HepG2 (cell line): Measurements from ENCODE around the gene CERS4. TPM values are rescaled to one million over a fixed set of nuclear protein-coding genes. Genes with fewer than 3 reads are reported as not detected.

Experiments used
- ATAC-seq: fragments of 200-7000 bp; cut with Tn5 transposase; 3 replicates; pipeline ENCODE4 v1.9.1; 2020; ENCODE audit warnings: mild to moderate bottlenecking, moderate library complexity
- BruUV-seq: library from RNA; stranded (reverse); fragments of 400-500 nt; replicated peaks from 2 replicates; lab custom pipeline; 2021; lab: Mats Ljungman, UMichigan
- CTCF ChIA-PET: fragments of 300-600 bp; formaldehyde crosslinking; extraction: SDS; loops from one replicate; lab custom pipeline; 2021; ENCODE audit warnings: low total read pairs, inconsistent platforms, low intra/inter-chr PET ratio; lab: Yijun Ruan, JAX
- POLR2A ChIA-PET: fragments of 350-600 bp; sonication (Branson Sonifier 250); formaldehyde crosslinking; loops from one replicate; lab custom pipeline; 2020; ENCODE audit warnings: antibody characterized with exemption, inconsistent platforms; lab: Yijun Ruan, JAX
- DNase-seq: peaks from one replicate; pipeline ENCODE4 v3.0.0-alpha.2; 2015; ENCODE audit warnings: low spot score
- FAIRE-seq: peaks from 3 replicates; lab custom pipeline; 2011; peaks lifted over from hg19 to GRCh38; lab: Jason Lieb, UNC
- H2AFZ ChIP-seq: one replicate; pipeline ENCODE4 v1.6.1; 2011; ENCODE audit warnings: low read length, inconsistent platforms
- H3K27ac ChIP-seq: fragments of 300-600 bp; 3 replicates; pipeline ENCODE4 v1.8.0; 2011; ENCODE audit warnings: mixed run types, mild to moderate bottlenecking, mixed read lengths, low read length, inconsistent platforms; ENCODE audit not compliant: insufficient read depth; ENCODE audit errors: extremely low read length
- H3K27me3 ChIP-seq, 2 experiments: fragments of 200-600 bp in 1 of 2; 2 replicates in 1 of 2; 3 replicates in 1 of 2; pipeline versions ENCODE4 v1.6.0 to v1.8.0; 2011; ENCODE audit warnings: low read length in 2 of 2, mild to moderate bottlenecking in 2 of 2, moderate library complexity in 2 of 2, inconsistent platforms in 1 of 2; ENCODE audit not compliant: insufficient read depth in 2 of 2, control insufficient read depth in 1 of 2
- H3K36me3 ChIP-seq, 2 experiments: fragments of 200-600 bp in 1 of 2; replicated peaks in 1 of 2; 2 replicates in 1 of 2; 3 replicates in 1 of 2; pipeline versions ENCODE4 v1.5.1 to v1.8.0; 2011; ENCODE audit warnings: low read length in 2 of 2, inconsistent platforms in 1 of 2; ENCODE audit not compliant: insufficient read depth in 2 of 2, control insufficient read depth in 1 of 2
- H3K4me1 ChIP-seq: 2 replicates; pipeline ENCODE4 v1.5.1; 2012; ENCODE audit warnings: low read length, inconsistent platforms; ENCODE audit not compliant: insufficient read depth
- H3K4me2 ChIP-seq: 2 replicates; pipeline ENCODE4 v1.6.0; 2011; ENCODE audit warnings: low read depth, low read length, inconsistent platforms
- H3K4me3 ChIP-seq, 3 experiments: fragments of 200-600 bp in 1 of 3; sonication (generic), shearing (Covaris generic) in 1 of 3; replicated peaks in 1 of 3; 2 replicates each; pipeline ENCODE4 v1.5.1; 2011 to 2016; ENCODE audit warnings: low read length in 3 of 3, inconsistent platforms in 2 of 3, low read depth in 2 of 3, mild to moderate bottlenecking in 2 of 3, control low read depth in 1 of 3, mixed read lengths in 1 of 3; ENCODE audit not compliant: insufficient read depth in 1 of 3
- H3K79me2 ChIP-seq: one replicate; pipeline ENCODE4 v1.6.1; 2011; ENCODE audit warnings: low read length, inconsistent platforms; ENCODE audit not compliant: insufficient read depth
- H3K9ac ChIP-seq: 2 replicates; pipeline ENCODE4 v1.6.0; 2011; ENCODE audit warnings: mild to moderate bottlenecking, low read depth, low read length, inconsistent platforms; ENCODE audit not compliant: insufficient read depth
- H3K9me3 ChIP-seq: 2 replicates; pipeline ENCODE4 v1.5.1; 2012; ENCODE audit warnings: mild to moderate bottlenecking, low read length
- H4K20me1 ChIP-seq: 2 replicates; pipeline ENCODE4 v1.6.0; 2011; ENCODE audit warnings: inconsistent platforms, mild to moderate bottlenecking, low read length, moderate library complexity; ENCODE audit not compliant: insufficient read depth
- GZF1 ChIP-seq: sonication (generic); formaldehyde crosslinking; IDR thresholded peaks from 2 replicates; pipeline ENCODE4 v1.5.1; 2020; ENCODE audit warnings: mild to moderate bottlenecking, missing genetic modification reagents
- KDM2A ChIP-seq: sonication (generic); formaldehyde crosslinking; IDR thresholded peaks from 2 replicates; pipeline ENCODE4 v1.4.0; 2020; ENCODE audit warnings: low read depth, missing genetic modification reagents, borderline replicate concordance
- LBX2 ChIP-seq: sonication (generic); formaldehyde crosslinking; IDR thresholded peaks from 2 replicates; pipeline ENCODE4 v1.5.0; 2020; ENCODE audit warnings: missing genetic modification reagents, mild to moderate bottlenecking, borderline replicate concordance
- NFE2L2 ChIP-seq: fragments of 150-350 bp; IDR thresholded peaks from 2 replicates; pipeline ENCODE4 v1.6.1; 2014; ENCODE audit warnings: low read length
- NR3C1 ChIP-seq: sonication (generic); formaldehyde crosslinking; IDR thresholded peaks from 2 replicates; pipeline ENCODE4 v1.4.0; 2020; ENCODE audit warnings: missing genetic modification reagents
- SIX1 ChIP-seq: sonication (generic); formaldehyde crosslinking; IDR thresholded peaks from 2 replicates; pipeline ENCODE4 v1.4.0; 2020; ENCODE audit warnings: missing genetic modification reagents, borderline replicate concordance
- ZBTB2 ChIP-seq: sonication (generic); formaldehyde crosslinking; IDR thresholded peaks from 2 replicates; pipeline ENCODE4 v1.8.0; 2022; ENCODE audit warnings: low read depth, missing genetic modification reagents
- ZNF230 ChIP-seq: sonication (generic); formaldehyde crosslinking; IDR thresholded peaks from 2 replicates; pipeline ENCODE4 v1.4.0; 2020; ENCODE audit warnings: mild to moderate bottlenecking, missing genetic modification reagents
- ZNF292 ChIP-seq: sonication (generic); formaldehyde crosslinking; IDR thresholded peaks from 2 replicates; pipeline ENCODE4 v1.8.1; 2022; ENCODE audit warnings: mild to moderate bottlenecking, low read depth, missing genetic modification reagents, borderline replicate concordance
- ZNF296 ChIP-seq: sonication (generic); formaldehyde crosslinking; conservative IDR thresholded peaks from 2 replicates; pipeline ENCODE4 v1.5.0; 2020; ENCODE audit warnings: mild to moderate bottlenecking, missing genetic modification reagents
- ZNF317 ChIP-seq: sonication (generic); formaldehyde crosslinking; IDR thresholded peaks from 2 replicates; pipeline ENCODE4 v1.5.0; 2020; ENCODE audit warnings: mild to moderate bottlenecking, missing genetic modification reagents
- ZNF512B ChIP-seq: sonication (generic); formaldehyde crosslinking; IDR thresholded peaks from 2 replicates; pipeline ENCODE4 v1.5.1; 2020; ENCODE audit warnings: missing genetic modification reagents, mild to moderate bottlenecking, borderline replicate concordance
- ZNF629 ChIP-seq: sonication (generic); formaldehyde crosslinking; conservative IDR thresholded peaks from 2 replicates; pipeline ENCODE4 v1.5.0; 2020; ENCODE audit warnings: missing genetic modification reagents
- ZNF687 ChIP-seq: sonication (generic); formaldehyde crosslinking; IDR thresholded peaks from 2 replicates; pipeline ENCODE4 v1.5.1; 2020; ENCODE audit warnings: mild to moderate bottlenecking, missing genetic modification reagents, moderate library complexity
- WGBS: methylation state at CpG from one replicate; pipeline ENCODE4 v1.1.6; 2017; ENCODE audit warnings: low lambda C conversion rate; 5-methylcytosine and 5-hydroxymethylcytosine counted together
- in situ Hi-C: cut with HindIII; loops from 2 replicates; pipeline ENCODE4 v1.10.0; 2017; ENCODE audit warnings: low pct_unique_long_range_greater_than_20kb; ENCODE audit not compliant: extremely low pct_ligation_motif_present
- intact Hi-C: fragments of 100-400 bp; cut with micrococcal nuclease; formaldehyde crosslinking; loops from one replicate; pipeline ENCODE4 v1.10.0; 2022; ENCODE audit not compliant: unreplicated experiment
- polyA plus RNA-seq, 8 experiments: library from polyadenylated mRNA; depleted of rRNA in 3 of 8; stranded (reverse) in 7 of 8; unstranded in 1 of 8; fragments of >200 nt; fragmentation: Illumina TruSeq in 4 of 8; extraction: Trizol in 4 of 8; gene quantifications; 2 replicates each; pipeline versions ENCODE4 v1.2.1 to v1.2.3, GENCODE V29; 2011 to 2016; ENCODE audit warnings: low read depth in 4 of 8, missing spikeins in 1 of 8, mixed read lengths in 1 of 8; ENCODE audit not compliant: insufficient read depth in 1 of 8
- total RNA-seq, 5 experiments: library from RNA; depleted of rRNA; stranded (reverse); fragments of >200 nt; fragmentation: Illumina TruSeq; extraction: Trizol; gene quantifications; 2 replicates each; pipeline ENCODE4 v1.2.3, GENCODE V29; 2016; ENCODE audit warnings: low read depth in 1 of 5

Gene CERS4
- total and polyA plus RNA-seq, 2 of the 13 experiments (the other 11 are each of a cell fraction or from before 2014, with no cell fraction given): 74.7 to 83.5 TPM

GRCh38 chr19:8306235-8307054 is 97.3 kb downstream of the CERS4 start:
- FAIRE-seq (no peak), ATAC-seq (no peak), DNase-seq (no peak)
- Histone ChIP-seq H2AFZ (no peak overlapping the region), H3K9ac (peak overlapping the region; percentile 89; the same call in 1 of the 2 replicates), H3K27ac (peak overlapping the region; percentile 20), H3K4me2 (peak overlapping the region; percentile 98), H3K4me1 (peaks cover 39% of the 10 kb centered on the region), H3K9me3 (no peaks in the 10 kb centered on the region), H3K36me3 (peaks cover 15 to 28% of the 10 kb centered on the region in 2 experiments; a peak in 4 of 5 replicates), H3K79me2 (peaks cover 17% of the 10 kb centered on the region), H4K20me1 (no peaks in the 10 kb centered on the region), H3K4me3 (peak overlapping the region in 2 of 3 experiments; percentile 13 to 50; a peak in 2 of 6 replicates), H3K27me3 (no peaks in the 10 kb centered on the region)
- 79% methylated on average over 9 of the region's 17 CpGs for WGBS
- CTCF ChIA-PET: no interaction called here
- intact Hi-C loops (no loop called here), in situ Hi-C loops (loop anchor here (5.0 kb wide), 1 partner anchor 44 kb away; no protein-coding TSS in a partner anchor)
- POLR2A ChIA-PET: interaction anchor here (5.8 kb wide), 1 partner anchor 13 kb away, joined by 39 read pairs; the partner anchor contains the start of genes NDUFA7 and RPS28
- BruUV-seq: no TSS peak
- TF ChIP-seq ZNF230 (CRISPR knock-in tag): no peak
- 0 out of 2 replicates have a peak, but pooled peaks have one; percentile 23 for TF ChIP-seq KDM2A (CRISPR knock-in tag)
- TF ChIP-seq GZF1: no peak
- no peak for TF ChIP-seq ZNF512B (CRISPR knock-in tag)
- no peak for TF ChIP-seq NR3C1 (CRISPR knock-in tag)
- TF ChIP-seq NFE2L2: no peak
- no peak for TF ChIP-seq ZNF317 (CRISPR knock-in tag)
- peak; percentile 56 for TF ChIP-seq ZNF629 (CRISPR knock-in tag)
- 0 out of 2 replicates have a peak, but pooled peaks have one; percentile 70 for TF ChIP-seq ZNF296
- TF ChIP-seq ZNF292 (CRISPR knock-in tag): no peak
- TF ChIP-seq ZBTB2 (CRISPR knock-in tag): no peak
- TF ChIP-seq ZNF687: peak; percentile 25; the same call in 1 of the 2 replicates
- TF ChIP-seq LBX2 (CRISPR knock-in tag): no peak
- TF ChIP-seq SIX1 (CRISPR knock-in tag): no peak
